CD14-positive monocyte (primary cell): ENCODE data around the gene FREM3. TPM values are rescaled to one million over a fixed set of nuclear protein-coding genes. Genes with fewer than 3 reads are reported as not detected.

ENCODE experiments used
- DNase-seq, 3 donors: peaks; one replicate each; pipeline ENCODE4 v3.0.0-alpha.2; 2011 to 2022
- H2AFZ ChIP-seq: 2 replicates; pipeline ENCODE4 v1.6.0; 2012; ENCODE audit warnings: mild to moderate bottlenecking, low read depth, low read length, inconsistent platforms; ENCODE audit not compliant: insufficient read depth, poor library complexity, severe bottlenecking
- H3K27ac ChIP-seq, 2 donors: 1 replicate in 1 of 2; 2 replicates in 1 of 2; pipeline ENCODE4 v1.5.1; 2012 to 2013; ENCODE audit warnings: low read length in 2 of 2, control low read depth in 1 of 2, inconsistent platforms in 1 of 2, low read depth in 1 of 2, mild to moderate bottlenecking in 1 of 2
- H3K27me3 ChIP-seq, 2 donors: one replicate each; pipeline versions ENCODE4 v1.6.0 to v1.6.1; 2011 to 2013; ENCODE audit warnings: low read length in 2 of 2; ENCODE audit not compliant: control insufficient read depth in 2 of 2, insufficient read depth in 2 of 2
- H3K36me3 ChIP-seq, 2 donors: replicated peaks in 1 of 2; 1 replicate in 1 of 2; 2 replicates in 1 of 2; pipeline versions ENCODE4 v1.5.1 to v1.6.1; 2012 to 2013; ENCODE audit warnings: low read length in 2 of 2, control low read depth in 1 of 2, inconsistent platforms in 1 of 2, mild to moderate bottlenecking in 1 of 2; ENCODE audit not compliant: insufficient read depth in 2 of 2, control insufficient read depth in 1 of 2
- H3K4me1 ChIP-seq, 2 donors: 1 replicate in 1 of 2; 2 replicates in 1 of 2; pipeline versions ENCODE4 v1.5.1 to v1.6.1; 2012 to 2013; ENCODE audit warnings: low read length in 2 of 2, control low read depth in 1 of 2, inconsistent platforms in 1 of 2, mild to moderate bottlenecking in 1 of 2, moderate library complexity in 1 of 2; ENCODE audit not compliant: insufficient read depth in 2 of 2, control insufficient read depth in 1 of 2
- H3K4me2 ChIP-seq: replicated peaks from 2 replicates; pipeline ENCODE3; 2012; ENCODE audit warnings: low read length, moderate library complexity, mild to moderate bottlenecking; ENCODE audit not compliant: poor library complexity, severe bottlenecking; ENCODE audit errors: extremely low read depth
- H3K4me3 ChIP-seq, 3 experiments: fragments of 200-600 bp in 1 of 3; sonication (generic) in 1 of 3; replicated peaks in 1 of 3; 1 replicate in 2 of 3; 2 replicates in 1 of 3; pipeline ENCODE4 v1.5.1; 2011 to 2013; ENCODE audit warnings: low read length in 3 of 3, mild to moderate bottlenecking in 3 of 3, control low read depth in 2 of 3, low read depth in 2 of 3, inconsistent platforms in 1 of 3, moderate library complexity in 1 of 3
- H3K79me2 ChIP-seq: 2 replicates; pipeline ENCODE4 v1.6.0; 2012; ENCODE audit warnings: mild to moderate bottlenecking, control low read depth, inconsistent platforms, low read length, moderate library complexity; ENCODE audit not compliant: insufficient read depth
- H3K9ac ChIP-seq: 2 replicates; pipeline ENCODE4 v1.6.0; 2017; ENCODE audit warnings: low read length, mild to moderate bottlenecking; ENCODE audit not compliant: insufficient read depth, poor library complexity, severe bottlenecking
- H3K9me3 ChIP-seq, 2 donors: replicated peaks in 1 of 2; 1 replicate in 1 of 2; 2 replicates in 1 of 2; pipeline versions ENCODE4 v1.5.1 to v1.6.1; 2012 to 2013; ENCODE audit warnings: low read length in 2 of 2, control low read depth in 1 of 2; ENCODE audit not compliant: control insufficient read depth in 1 of 2, insufficient read depth in 1 of 2
- H4K20me1 ChIP-seq: 2 replicates; pipeline ENCODE4 v1.6.0; 2012; ENCODE audit warnings: mild to moderate bottlenecking, low read length, control low read depth, moderate library complexity; ENCODE audit not compliant: insufficient read depth
- H3K27ac Mint-ChIP-seq, 7 donors: one replicate each; pipeline ENCODE4 v1.8.0; 2020; ENCODE audit warnings: mild to moderate bottlenecking in 7 of 7, mixed read lengths in 7 of 7, moderate library complexity in 6 of 7, inconsistent platforms in 2 of 7
- H3K27me3 Mint-ChIP-seq, 3 donors: one replicate each; pipeline ENCODE4 v1.8.0; 2021 to 2022; ENCODE audit warnings: low read depth in 3 of 3, mild to moderate bottlenecking in 3 of 3, mixed read lengths in 3 of 3, moderate library complexity in 3 of 3, inconsistent platforms in 1 of 3
- H3K36me3 Mint-ChIP-seq, 2 donors: one replicate each; pipeline ENCODE4 v1.8.0; 2020; ENCODE audit warnings: mixed read lengths in 2 of 2, inconsistent platforms in 1 of 2, mild to moderate bottlenecking in 1 of 2
- H3K4me1 Mint-ChIP-seq: one replicate; pipeline ENCODE4 v1.8.0; 2020; ENCODE audit warnings: mild to moderate bottlenecking, mixed read lengths
- H3K4me3 Mint-ChIP-seq, 2 donors: one replicate each; pipeline ENCODE4 v1.8.0; 2020; ENCODE audit warnings: mild to moderate bottlenecking in 2 of 2, mixed read lengths in 2 of 2, moderate library complexity in 1 of 2
- H3K9me3 Mint-ChIP-seq, 7 donors: one replicate each; pipeline ENCODE4 v1.8.0; 2020 to 2022; ENCODE audit warnings: mixed read lengths in 7 of 7, mild to moderate bottlenecking in 6 of 7, moderate library complexity in 6 of 7, inconsistent platforms in 2 of 7
- CTCF ChIP-seq: fragments of 200-600 bp; IDR thresholded peaks from one replicate; pipeline ENCODE4 v1.8.0; 2022; ENCODE audit warnings: antibody characterized with exemption, mild to moderate bottlenecking
- WGBS: methylation state at CpG from one replicate; pipeline ENCODE4 v1.1.5; 2013; ENCODE audit warnings: missing lambda C conversion rate; ENCODE audit not compliant: insufficient coverage; 5-methylcytosine and 5-hydroxymethylcytosine counted together
- intact Hi-C, 2 donors: fragments of 100-400 bp; cut with micrococcal nuclease; formaldehyde crosslinking; loops; one replicate each; pipeline versions ENCODE4 v1.15.0 to v1.15.1; 2023
- polyA plus RNA-seq, 3 donors: library from polyadenylated mRNA; depleted of rRNA in 1 of 3; unstranded in 2 of 3; stranded (reverse) in 1 of 3; fragments of 300-500 nt in 2 of 3; fragments of >200 nt in 1 of 3; fragmentation: Illumina TruSeq in 2 of 3; gene quantifications; 1 replicate in 2 of 3; 2 replicates in 1 of 3; pipeline ENCODE4 v1.2.3, GENCODE V29; 2012 to 2021

The FREM3 gene
- polyA plus RNA-seq, 3 donors = not detected

- no CpG with 5 or more reads among the region's 3 CpGs for WGBS
- no peaks in the 10 kb centered on the region for H3K36me3 Mint-ChIP-seq
- H3K27ac Mint-ChIP-seq = no peak overlapping the region
- H3K4me1 ChIP-seq = peaks cover 0 to 7% of the 10 kb centered on the region in 2 donors
- no peak overlapping the region for H3K9ac ChIP-seq
- intact Hi-C loops = no loop called here
- H3K9me3 Mint-ChIP-seq = peaks cover 0 to 16% (median 6%) of the 10 kb centered on the region in 7 donors
- peaks cover 19% of the 10 kb centered on the region for H3K4me1 Mint-ChIP-seq
- H3K27me3 ChIP-seq = peaks cover 0 to 15% of the 10 kb centered on the region in 2 donors
- no peak overlapping the region for H3K4me3 ChIP-seq
- H3K4me3 Mint-ChIP-seq = no peak overlapping the region
- DNase-seq = no peak
- no peaks in the 10 kb centered on the region for H4K20me1 ChIP-seq
- H3K79me2 ChIP-seq = no peaks in the 10 kb centered on the region
- TF ChIP-seq CTCF = no peak
- H2AFZ ChIP-seq = no peak overlapping the region
- no peak overlapping the region for H3K4me2 ChIP-seq
- H3K36me3 ChIP-seq = no peaks in the 10 kb centered on the region
- H3K27ac ChIP-seq = no peak overlapping the region
- peaks cover 14 to 19% (median 15%) of the 10 kb centered on the region in 3 donors for H3K27me3 Mint-ChIP-seq
- H3K9me3 ChIP-seq = no peaks in the 10 kb centered on the region
Observed at GRCh38 chr4:143623896-143624295, 76.6 kb downstream of the FREM3 start.

GRCh38 chr4:143618811-143619210 is 81.7 kb downstream of the FREM3 start:
- Histone ChIP-seq H3K4me3 (no peak overlapping the region), H3K9me3 (no peaks in the 10 kb centered on the region), H3K4me1 (peaks cover 0 to 12% of the 10 kb centered on the region in 2 donors), H2AFZ (no peak overlapping the region), H3K36me3 (no peaks in the 10 kb centered on the region), H3K27ac (no peak overlapping the region), H3K9ac (no peak overlapping the region), H3K79me2 (no peaks in the 10 kb centered on the region), H3K4me2 (no peak overlapping the region), H3K27me3 (peaks cover 9 to 21% of the 10 kb centered on the region in 2 donors), H4K20me1 (no peaks in the 10 kb centered on the region)
- no peak overlapping the region for H3K27ac Mint-ChIP-seq
- no peak for TF ChIP-seq CTCF
- DNase-seq = no peak
- intact Hi-C loops = no loop called here
- peaks cover 3 to 16% (median 9%) of the 10 kb centered on the region in 7 donors for H3K9me3 Mint-ChIP-seq
- no peaks in the 10 kb centered on the region for H3K36me3 Mint-ChIP-seq
- WGBS = no CpG with 5 or more reads among the region's 1 CpG
- peaks cover 33% of the 10 kb centered on the region for H3K4me1 Mint-ChIP-seq
- H3K4me3 Mint-ChIP-seq = no peak overlapping the region
- peaks cover 16 to 21% (median 18%) of the 10 kb centered on the region in 3 donors for H3K27me3 Mint-ChIP-seq
